Measurements from ENCODE around the gene STK35. TPM values are rescaled to one million over a fixed set of nuclear protein-coding genes. Genes with fewer than 3 reads are reported as not detected.
A peak's percentile ranks its signal among the peaks of the same experiment; 100 is the strongest.

STK35 gene
- total RNA-seq = 18.8 TPM

GRCh38 chr20:2101057-2101864, at the start of gene STK35:
Gene STK35, plus strand, starts transcription at chr20:2101827. Its CDS starts 55 bp downstream, at chr20:2101882.
- DNase-seq = no peak

GRCh38 chr20:2051946-2052345, 49.7 kb upstream of the STK35 start:
- DNase-seq = peak; percentile 9

- DNase-seq = no peak
Observed at GRCh38 chr20:2052741-2053140, 48.9 kb upstream of the STK35 start.

- no peak for DNase-seq
Observed at GRCh38 chr20:2053615-2054014, 48.0 kb upstream of the STK35 start.

GRCh38 chr20:2054911-2055310, 46.7 kb upstream of the STK35 start:
- DNase-seq = no peak

GRCh38 chr20:2059411-2059810, 42.2 kb upstream of the STK35 start:
- no peak for DNase-seq

GRCh38 chr20:2065099-2065498, 36.5 kb upstream of the STK35 start:
- DNase-seq = no peak

- no peak for DNase-seq
Observed at GRCh38 chr20:2066461-2067122, 35.0 kb upstream of the STK35 start.

- DNase-seq = no peak
Observed at GRCh38 chr20:2080532-2081224, 20.9 kb upstream of the STK35 start.

GRCh38 chr20:2084703-2085102, 16.9 kb upstream of the STK35 start:
- DNase-seq = no peak

GRCh38 chr20:2086177-2086979, 15.2 kb upstream of the STK35 start:
- no peak for DNase-seq

GRCh38 chr20:2086980-2087377, 14.6 kb upstream of the STK35 start:
- DNase-seq = no peak

- DNase-seq = no peak
Observed at GRCh38 chr20:2088891-2089290, 12.7 kb upstream of the STK35 start.

GRCh38 chr20:2089447-2089846, 12.2 kb upstream of the STK35 start:
- no peak for DNase-seq

- DNase-seq = no peak
Observed at GRCh38 chr20:2093159-2093781, 8.4 kb upstream of the STK35 start.

- no peak for DNase-seq
Observed at GRCh38 chr20:2093883-2094282, 7.7 kb upstream of the STK35 start.

GRCh38 chr20:2101865-2102584, 398 bp downstream of the STK35 start:
- DNase-seq = peak; percentile 97

GRCh38 chr20:2102585-2103460, 1.2 kb downstream of the STK35 start:
- DNase-seq = peak; percentile 97

GRCh38 chr20:2103461-2104153, 2.0 kb downstream of the STK35 start:
- peak; percentile 39 for DNase-seq

Measured in tongue (tissue), 2 donors.